C4-2B (cell line): Measurements from ENCODE around the gene NRIP2.

Experiments used
- ZFX ChIP-seq: fragments of 450-650 bp; IDR thresholded peaks from 2 replicates; pipeline ENCODE4 v1.6.1; 2017
- TF ChIP-seq, protein P1 (sequence below): fragments of 450-650 bp; conservative IDR thresholded peaks from 2 replicates; pipeline ENCODE4 v1.5.1; 2017; ENCODE audit warnings: mild to moderate bottlenecking

DNA sequence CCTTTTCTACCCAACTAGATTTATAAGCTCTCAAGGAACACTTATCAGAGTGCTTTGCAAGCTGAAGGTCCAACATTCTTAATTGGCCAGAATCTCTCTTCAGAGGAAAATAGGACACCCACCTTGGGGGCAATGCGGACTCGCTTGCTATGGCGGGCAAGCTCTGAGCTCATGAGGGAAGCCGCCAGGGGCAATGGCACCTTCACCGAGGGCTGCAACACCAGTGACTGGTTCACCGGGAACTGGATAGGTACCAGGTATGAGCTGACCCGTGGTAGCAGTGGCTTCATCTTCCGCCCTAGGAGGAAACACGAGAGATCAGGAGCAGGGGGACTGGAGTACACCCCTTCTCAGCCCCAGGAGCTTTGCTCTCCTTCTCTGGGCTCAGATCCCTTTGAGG, 29.4 kb upstream of the NRIP2 start:
- TF ChIP-seq, protein P1, sequence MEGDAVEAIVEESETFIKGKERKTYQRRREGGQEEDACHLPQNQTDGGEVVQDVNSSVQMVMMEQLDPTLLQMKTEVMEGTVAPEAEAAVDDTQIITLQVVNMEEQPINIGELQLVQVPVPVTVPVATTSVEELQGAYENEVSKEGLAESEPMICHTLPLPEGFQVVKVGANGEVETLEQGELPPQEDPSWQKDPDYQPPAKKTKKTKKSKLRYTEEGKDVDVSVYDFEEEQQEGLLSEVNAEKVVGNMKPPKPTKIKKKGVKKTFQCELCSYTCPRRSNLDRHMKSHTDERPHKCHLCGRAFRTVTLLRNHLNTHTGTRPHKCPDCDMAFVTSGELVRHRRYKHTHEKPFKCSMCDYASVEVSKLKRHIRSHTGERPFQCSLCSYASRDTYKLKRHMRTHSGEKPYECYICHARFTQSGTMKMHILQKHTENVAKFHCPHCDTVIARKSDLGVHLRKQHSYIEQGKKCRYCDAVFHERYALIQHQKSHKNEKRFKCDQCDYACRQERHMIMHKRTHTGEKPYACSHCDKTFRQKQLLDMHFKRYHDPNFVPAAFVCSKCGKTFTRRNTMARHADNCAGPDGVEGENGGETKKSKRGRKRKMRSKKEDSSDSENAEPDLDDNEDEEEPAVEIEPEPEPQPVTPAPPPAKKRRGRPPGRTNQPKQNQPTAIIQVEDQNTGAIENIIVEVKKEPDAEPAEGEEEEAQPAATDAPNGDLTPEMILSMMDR, result no peak
- TF ChIP-seq ZFX, result no peak
